GM20431 (cell line): ENCODE measurements around the gene PSMD6.

Experiments
- in situ Hi-C: fragments of 300-500 bp; cut with MseI, MboI; formaldehyde crosslinking; loops from one replicate; pipeline ENCODE4 v1.15.0; 2020; ENCODE audit warnings: low sequenced_read_pairs; ENCODE audit not compliant: unreplicated experiment

PSMD6 gene

DNA sequence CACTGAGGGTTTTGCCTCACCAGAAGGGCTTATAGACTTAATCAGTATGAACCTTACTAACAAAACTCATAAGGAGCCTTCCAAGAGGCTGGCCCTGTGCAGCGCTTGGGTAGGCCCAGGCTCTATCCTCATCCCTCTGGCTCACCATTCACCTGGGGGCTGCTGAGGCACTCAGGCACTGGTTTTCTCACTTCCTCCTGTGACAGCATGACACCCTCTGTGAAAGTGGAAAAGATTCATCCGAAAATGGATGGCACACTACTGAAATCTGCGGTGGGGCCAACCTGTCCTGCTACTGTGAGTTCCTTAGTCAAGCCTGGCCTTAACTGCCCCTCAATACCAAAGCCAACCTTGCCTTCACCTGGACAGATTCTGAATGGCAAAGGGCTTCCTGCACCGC lies 41.3 kb downstream of the PSMD6 start:
- in situ Hi-C loops = no loop called here

DNA sequence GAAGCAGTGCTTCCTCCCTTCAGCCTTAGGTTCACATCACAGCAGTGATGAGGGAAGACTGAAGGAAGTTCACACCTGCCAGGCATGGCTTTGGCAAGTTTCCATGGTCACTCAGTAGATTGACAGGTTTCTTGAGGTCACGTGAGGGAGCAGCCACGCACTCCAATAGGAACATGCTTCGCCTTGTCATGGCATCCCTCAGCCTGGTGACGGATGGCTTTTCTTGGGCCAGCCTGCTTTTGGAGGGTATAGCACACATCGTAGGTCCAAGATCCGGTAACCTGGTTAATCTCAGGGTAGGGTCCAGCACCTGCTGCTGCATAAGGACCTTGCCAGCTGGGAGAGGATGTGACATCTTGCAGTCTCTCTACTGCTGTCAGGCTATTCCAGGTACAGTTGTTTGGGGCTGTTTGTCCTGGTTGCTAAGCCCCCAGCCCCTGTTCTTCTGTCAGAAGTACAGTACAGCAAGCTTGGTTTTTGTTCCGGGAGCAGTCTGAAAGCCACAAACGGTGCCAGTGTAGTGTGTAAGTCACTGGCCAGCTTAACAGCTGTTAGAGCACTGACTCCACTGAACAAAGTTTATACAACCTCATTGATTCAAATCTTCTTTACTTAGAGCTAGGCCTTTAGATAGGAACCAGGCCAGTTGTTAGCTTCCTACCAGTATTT lies 42.3 kb downstream of the PSMD6 start:
- in situ Hi-C loops = no loop called here

GRCh38 chr3:63980019-63980418 lies 43.3 kb downstream of the PSMD6 start:
- in situ Hi-C loops = no loop called here

- in situ Hi-C loops = no loop called here
Measured at GRCh38 chr3:63979093-63979885, 44.0 kb downstream of the PSMD6 start.

- in situ Hi-C loops = no loop called here
Measured at GRCh38 chr3:63977893-63978292, 45.4 kb downstream of the PSMD6 start.

DNA sequence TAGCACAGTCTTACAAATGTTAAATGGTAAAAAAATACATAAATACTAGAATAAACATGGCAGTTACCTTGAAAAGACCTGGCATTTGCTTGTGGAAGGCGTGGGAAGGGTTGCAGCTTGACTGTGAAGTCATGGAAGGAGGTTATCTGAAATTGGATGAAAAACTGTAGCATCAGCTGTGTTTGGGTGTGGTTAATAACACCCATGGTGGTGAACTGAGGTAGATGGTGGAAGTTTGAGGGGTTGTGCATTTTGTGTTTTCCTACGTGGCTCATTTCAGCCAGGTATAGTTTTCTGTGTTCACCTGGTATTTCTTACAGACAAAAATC lies 46.5 kb downstream of the PSMD6 start:
- in situ Hi-C loops = no loop called here

DNA sequence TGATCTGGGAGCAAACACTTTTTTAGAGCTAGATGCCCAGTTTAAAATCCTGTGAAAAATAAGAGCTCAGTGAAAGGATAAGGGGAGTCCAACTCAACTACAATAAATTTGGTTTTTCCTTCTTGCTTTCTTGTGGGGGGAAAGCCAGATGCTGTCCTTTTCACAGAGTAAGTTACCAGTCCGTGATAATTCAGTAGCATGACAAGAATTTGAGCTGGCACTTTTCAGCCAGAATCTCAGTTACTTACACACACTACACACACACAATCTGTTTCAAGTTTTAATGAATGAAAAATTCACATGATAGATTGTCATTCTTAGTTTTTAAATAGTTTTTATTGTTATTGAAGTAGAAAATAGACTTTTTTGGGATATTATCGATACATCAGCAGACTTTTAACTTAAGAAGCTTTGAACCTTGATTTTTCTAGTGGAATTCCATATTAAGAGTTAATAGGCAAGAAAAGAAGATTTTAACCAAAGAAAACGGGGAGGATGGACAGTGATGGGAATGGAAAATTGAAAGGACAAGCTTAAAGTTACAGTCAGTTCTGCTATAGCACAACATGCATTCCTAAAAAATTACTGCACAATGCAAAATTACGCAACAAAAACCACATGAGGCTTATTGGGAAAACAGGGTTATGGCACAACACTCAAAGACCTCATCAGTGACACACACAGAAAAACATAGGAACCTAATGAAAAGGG lies 47.0 kb downstream of the PSMD6 start:
- in situ Hi-C loops = no loop called here

- in situ Hi-C loops = no loop called here
Measured at GRCh38 chr3:63975723-63976122, 47.6 kb downstream of the PSMD6 start.

GRCh38 chr3:63974451-63974850 lies 48.8 kb downstream of the PSMD6 start:
- in situ Hi-C loops = no loop called here

GRCh38 chr3:63973406-63973805 lies 49.9 kb downstream of the PSMD6 start:
- in situ Hi-C loops = no loop called here

DNA sequence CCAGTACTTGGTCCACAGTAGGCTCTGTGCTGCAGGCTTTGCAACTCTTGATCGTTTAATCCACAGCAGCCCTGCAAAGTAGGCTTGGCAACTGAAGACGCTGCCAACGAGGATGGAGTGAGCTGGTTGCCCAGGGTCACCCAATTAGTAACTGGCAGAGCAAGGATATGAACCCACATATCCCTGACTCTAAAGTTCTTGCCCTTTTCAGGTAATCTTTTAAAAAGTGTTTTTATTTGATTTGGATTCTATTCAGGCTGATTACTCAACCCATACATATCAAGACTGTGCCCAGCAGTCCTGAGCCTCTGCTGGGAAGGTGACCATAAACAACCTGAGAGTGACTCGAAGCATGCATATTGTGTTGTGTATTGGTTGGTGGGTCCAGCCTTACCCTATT lies 50.3 kb downstream of the PSMD6 start:
- in situ Hi-C loops = no loop called here

DNA sequence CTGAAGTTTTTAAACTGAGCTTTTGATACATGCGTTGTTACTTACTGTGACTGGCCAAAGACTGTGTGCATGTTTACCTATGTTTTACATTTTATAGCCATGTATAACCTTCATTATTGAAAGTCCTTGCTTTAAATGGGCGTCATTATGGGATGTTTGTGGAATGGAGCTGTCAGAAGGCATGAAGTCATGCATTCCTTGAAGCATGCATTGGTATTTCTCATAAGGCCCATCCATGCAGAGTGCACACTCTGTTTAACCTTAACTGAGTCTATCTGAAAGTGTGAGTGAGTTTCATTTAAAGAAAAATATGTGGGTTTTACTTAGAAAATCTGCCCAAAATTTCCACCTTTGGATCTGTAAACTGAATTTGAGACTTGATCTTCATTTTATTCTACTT lies 51.1 kb downstream of the PSMD6 start:
- in situ Hi-C loops = no loop called here

GRCh38 chr3:63970631-63971475 lies 52.4 kb downstream of the PSMD6 start:
- in situ Hi-C loops = no loop called here

- in situ Hi-C loops = no loop called here
Measured at GRCh38 chr3:63969876-63970275, 53.4 kb downstream of the PSMD6 start.

- in situ Hi-C loops = no loop called here
Measured at GRCh38 chr3:63968612-63969350, 54.5 kb downstream of the PSMD6 start.

- in situ Hi-C loops = no loop called here
Measured at GRCh38 chr3:63967675-63968611, 55.4 kb downstream of the PSMD6 start.

DNA sequence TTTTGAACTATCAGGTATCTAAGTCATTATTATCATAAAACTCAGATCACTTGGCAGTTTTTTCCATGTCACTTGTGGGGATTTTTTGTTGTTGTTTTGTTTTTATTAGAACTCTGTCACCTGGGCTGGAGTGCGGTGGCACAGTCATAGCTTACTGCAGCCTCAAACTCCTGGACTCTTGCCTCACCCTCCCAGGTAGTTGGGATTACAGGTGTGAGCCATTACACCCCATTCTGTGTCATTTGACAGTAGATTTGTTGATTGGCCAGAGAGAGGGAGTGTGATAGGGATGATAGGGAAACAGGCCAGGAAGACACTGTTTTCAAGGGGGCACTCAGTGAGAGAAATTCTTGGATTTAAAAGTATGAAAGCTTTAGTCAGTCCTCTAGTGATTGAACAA lies 56.4 kb downstream of the PSMD6 start:
- in situ Hi-C loops = no loop called here

DNA sequence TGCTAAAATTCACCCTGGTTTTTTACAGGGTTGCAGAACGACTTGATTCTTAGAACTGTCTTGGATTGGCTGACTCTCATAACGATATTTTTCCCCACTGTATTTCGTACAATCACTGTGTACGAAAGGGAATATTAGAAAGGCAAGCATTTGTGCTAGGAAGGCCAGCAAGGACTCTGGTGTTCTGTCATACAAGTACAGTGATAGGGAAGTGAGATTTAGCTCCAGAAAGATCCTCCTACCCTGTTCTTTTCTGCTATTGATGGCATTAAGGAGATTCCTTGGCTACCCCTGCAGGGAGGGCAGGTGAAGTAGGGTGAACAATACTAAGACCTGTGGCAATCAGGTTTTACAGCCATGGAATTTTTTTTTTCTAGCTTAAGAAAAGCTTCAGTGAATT lies 57.3 kb downstream of the PSMD6 start:
- in situ Hi-C loops = no loop called here
